ENCODE measurements around the gene BRD3. TPM values are rescaled to one million over a fixed set of nuclear protein-coding genes. Genes with fewer than 3 reads are reported as not detected.

Gene BRD3
- polyA plus RNA-seq, 3 donors: 6.3 to 15.9 (median 8.4) TPM

DNA sequence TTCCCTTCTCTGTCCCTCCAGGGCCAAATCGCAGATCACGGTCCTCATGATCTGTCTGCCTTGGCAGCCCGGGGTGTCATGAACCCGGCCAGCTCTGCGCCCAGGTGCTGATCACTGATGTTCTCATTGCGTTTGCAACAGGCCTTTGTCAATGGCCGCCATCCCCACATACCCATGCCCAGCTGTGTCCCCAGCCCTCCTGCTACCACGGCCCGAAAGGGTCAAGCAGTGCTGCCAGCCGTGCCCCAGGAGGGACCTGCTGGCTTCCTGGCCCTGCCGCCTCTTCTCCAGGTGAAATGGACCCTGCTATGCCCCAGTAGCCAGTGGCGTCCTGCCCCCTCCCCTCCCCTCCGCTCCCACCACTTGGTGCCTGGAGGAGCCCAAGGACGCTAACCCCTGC is 62.9 kb downstream of the BRD3 start:
- WGBS, 3 donors: 80 to 87% (median 83%) methylated on average over 14 of the region's 14 CpGs
- H3K27ac ChIP-seq (ENCODE audit: low read depth, low read length): no peak overlapping the region

DNA sequence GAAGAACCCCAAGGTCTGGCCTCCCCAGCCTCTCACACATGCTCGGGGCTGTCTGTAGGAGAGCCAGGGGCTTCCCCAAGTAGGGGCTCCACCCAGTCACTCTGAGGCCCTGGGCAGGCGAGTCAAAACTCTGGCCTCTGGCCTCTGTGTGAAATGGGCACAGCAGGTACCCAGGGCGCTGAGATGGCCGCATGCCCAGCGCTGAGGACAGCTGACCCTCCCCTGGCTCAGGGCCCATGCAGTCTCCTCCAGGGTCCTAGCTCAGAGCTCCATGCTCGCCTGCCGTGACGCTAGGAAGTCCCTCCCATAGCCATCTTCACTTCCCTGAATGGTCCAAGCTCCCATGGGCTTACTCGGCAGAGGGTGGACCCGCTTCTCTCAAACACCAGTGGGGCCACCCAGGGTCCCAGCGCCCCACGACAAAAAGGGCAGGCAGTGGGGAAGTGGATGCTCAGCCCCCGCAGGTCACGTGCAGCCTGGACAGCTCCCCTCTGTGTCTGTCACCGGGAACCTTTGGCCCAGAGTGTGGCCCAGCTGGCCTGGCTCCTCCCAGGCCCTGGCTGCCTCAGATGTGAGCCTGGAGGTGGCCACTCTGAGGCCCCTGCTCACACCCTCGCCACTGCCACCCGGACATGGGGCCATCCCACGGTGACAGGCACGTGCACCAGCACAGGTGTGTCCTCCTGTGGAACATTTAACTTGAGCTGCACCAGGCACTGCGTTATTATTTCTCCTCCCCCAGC is 63.5 kb downstream of the BRD3 start:
- no peak overlapping the region for H3K27ac ChIP-seq (ENCODE audit: low read depth, low read length)
- WGBS, 3 donors: 59 to 73% (median 70%) methylated on average over 19 to 20 of the region's 20 CpGs

DNA sequence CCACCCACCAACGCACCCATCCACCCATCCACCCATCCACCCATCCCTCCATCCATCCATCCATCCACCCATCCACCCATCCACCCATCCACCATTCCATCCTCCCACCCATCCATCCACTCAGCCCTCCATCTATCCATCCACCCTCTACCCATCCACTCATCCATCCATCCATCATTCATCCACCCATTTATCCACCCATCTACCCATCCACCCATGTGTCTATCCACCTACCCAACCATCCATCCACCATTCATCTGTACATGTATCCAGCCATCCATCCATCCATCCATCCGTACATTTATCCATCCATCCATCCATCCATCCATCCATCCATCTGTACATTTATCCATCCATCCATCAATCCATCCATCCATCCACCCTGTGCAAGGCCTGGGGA is 64.6 kb downstream of the BRD3 start:
- H3K27ac ChIP-seq (ENCODE audit: low read depth, low read length): no peak overlapping the region
- whole genome bisulfite sequencing, 3 donors: 88 to 97% (median 94%) methylated on average over 2 of the region's 2 CpGs

DNA sequence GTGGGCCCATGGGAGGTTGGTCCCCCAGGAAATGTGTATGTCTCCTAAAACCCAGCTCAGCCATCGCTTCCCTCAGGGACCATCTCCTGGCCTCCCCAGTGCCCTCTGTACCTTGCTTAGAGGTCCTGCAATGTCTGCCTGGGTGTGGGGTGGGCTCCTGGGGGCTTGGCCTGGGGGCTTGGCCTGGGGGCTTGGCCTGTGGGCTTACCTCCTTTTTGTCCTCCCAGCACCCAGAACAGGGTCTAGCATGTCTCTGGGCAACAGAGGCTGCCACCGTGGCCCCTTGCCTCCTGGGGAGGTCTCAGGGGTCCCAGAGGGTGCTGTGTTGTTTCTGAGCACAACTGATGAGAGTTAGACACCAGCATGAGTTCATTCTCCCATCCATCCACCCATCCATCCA is 65.0 kb downstream of the BRD3 start:
- H3K27ac ChIP-seq (ENCODE audit: low read depth, low read length): no peak overlapping the region
- WGBS, 3 donors: 79 to 90% (median 80%) methylated on average over 2 of the region's 2 CpGs

DNA sequence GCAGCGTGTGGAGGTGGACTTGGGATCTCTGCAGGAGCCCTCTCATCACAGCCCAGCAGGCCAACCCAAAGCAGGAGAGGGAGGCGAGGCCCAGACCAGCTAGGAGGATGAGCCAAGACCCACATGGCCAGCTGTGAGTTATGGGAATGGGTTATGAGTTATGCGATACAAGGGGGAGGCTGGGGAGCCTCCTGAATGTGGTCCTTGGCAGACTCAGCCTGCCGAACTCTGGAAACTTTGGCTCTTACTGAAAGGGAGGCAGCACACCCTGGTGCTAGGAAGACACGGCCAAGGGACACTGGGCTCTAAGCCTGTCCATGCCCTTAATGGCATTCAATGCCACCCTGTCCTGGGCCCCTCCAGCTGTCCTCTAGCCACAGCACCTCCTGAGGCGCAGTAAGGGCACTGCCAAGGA is 68.0 kb downstream of the BRD3 start:
- H3K27ac ChIP-seq (ENCODE audit: low read depth, low read length): no peak overlapping the region
- 77 to 80% (median 79%) methylated on average over 6 of the region's 6 CpGs for WGBS, 3 donors

DNA sequence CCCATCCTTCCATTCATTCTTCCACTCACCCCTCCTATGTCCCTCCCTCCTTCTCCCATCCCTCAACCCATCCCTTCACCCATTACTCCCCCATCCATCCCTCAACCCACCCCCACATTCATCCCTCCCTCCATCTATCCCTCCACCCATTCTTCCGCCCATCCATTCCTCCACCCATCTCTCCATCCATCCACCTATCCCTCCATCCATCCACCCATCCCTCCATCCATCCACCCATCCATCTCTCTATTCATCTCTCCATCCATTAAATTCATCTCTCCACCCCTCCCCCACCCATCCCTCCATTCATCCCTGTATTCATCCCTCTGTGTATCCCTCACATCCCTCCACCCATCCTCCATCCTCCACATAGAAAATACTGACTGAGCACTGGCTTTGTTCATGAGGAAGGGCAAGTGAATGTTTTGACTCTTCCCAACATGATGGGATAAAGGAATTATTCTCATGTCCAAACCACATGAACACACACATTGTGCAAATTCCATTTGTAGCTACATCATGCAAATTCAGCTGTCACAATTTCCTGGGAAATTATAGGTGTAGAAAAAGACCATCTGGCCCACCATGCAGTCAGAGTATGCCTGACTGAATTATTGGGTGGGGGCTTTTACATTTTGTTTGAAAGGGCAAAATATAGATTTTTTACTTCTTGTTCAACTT is 68.8 kb downstream of the BRD3 start:
- 95 to 100% (median 96%) methylated on average over 1 of the region's 1 CpG for WGBS, 3 donors
- no peak overlapping the region for H3K27ac ChIP-seq (ENCODE audit: low read depth, low read length)

DNA sequence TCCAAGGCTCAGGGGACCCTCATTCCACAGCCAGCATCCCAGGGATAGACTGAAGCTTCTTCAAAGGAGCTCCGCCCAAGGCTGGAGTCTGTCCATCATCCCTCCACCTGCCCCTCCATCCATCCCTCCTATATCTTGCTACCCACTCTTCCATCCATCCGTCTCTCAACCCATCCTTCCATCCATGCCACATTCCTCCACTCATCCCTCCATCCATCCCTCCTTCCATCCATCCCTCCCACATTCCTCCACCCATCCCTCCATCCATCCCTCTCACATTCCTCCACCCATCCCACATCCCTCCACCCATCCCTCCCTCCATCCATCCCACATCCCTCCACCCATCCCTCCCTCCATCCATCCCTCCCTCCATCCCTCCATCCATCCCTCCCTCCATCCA is 70.2 kb downstream of the BRD3 start:
- WGBS, 3 donors: 83 to 90% (median 85%) methylated on average over 2 of the region's 2 CpGs

DNA sequence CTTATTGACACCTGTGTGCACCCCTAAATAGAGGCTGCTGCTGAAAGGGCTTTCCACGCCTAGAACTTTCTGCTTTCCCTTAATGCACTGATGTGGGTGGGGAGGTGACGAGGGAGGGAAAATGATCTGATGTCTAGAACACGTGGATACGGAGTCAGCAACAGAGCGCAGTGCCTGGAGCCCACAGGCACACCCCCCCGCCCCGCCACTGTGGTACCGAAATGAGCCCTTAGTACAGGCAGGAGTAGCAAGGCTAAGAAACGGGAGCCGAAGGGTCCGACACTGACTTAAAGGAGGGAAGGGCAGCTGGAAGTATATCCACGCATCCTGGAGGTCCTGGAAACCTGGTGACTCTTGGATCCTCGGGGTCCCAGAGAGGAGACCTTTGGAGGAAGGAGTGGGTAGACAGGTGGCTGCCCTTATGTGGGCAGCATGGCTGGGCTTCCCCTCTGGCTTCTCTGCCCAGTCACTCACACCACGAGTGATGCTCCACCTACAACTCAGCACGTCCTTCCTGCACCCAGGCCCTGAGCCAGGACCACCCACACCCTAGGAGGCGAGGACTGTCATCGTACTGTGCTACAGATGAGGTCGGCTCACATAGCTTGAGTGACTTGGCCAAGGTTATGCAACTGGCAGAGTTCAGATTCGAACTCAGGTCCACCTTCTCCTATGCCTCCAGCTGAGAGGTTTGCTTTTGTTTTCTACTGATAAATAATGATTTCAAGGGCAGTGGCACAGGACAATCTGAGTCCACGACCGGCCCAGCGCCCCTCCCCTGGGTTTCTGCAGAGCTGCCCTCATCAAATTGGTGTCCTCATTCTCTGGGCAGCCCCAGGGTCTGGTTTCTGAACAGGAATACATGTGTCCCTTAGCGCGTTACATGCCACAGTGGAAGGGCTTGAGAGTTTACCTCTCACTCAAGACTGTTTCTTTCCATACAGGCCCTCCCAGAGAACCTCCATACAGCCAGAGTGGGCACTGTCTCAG is 71.0 kb downstream of the BRD3 start:
- H3K27ac ChIP-seq (ENCODE audit: low read depth, low read length): no peak overlapping the region
- 51 to 64% (median 60%) methylated on average over 22 to 24 of the region's 24 CpGs for WGBS, 3 donors

More for the DNA sequence above, 70.2 kb downstream of the BRD3 start:
- no peak overlapping the region for H3K27ac ChIP-seq (ENCODE audit: low read depth, low read length)

DNA sequence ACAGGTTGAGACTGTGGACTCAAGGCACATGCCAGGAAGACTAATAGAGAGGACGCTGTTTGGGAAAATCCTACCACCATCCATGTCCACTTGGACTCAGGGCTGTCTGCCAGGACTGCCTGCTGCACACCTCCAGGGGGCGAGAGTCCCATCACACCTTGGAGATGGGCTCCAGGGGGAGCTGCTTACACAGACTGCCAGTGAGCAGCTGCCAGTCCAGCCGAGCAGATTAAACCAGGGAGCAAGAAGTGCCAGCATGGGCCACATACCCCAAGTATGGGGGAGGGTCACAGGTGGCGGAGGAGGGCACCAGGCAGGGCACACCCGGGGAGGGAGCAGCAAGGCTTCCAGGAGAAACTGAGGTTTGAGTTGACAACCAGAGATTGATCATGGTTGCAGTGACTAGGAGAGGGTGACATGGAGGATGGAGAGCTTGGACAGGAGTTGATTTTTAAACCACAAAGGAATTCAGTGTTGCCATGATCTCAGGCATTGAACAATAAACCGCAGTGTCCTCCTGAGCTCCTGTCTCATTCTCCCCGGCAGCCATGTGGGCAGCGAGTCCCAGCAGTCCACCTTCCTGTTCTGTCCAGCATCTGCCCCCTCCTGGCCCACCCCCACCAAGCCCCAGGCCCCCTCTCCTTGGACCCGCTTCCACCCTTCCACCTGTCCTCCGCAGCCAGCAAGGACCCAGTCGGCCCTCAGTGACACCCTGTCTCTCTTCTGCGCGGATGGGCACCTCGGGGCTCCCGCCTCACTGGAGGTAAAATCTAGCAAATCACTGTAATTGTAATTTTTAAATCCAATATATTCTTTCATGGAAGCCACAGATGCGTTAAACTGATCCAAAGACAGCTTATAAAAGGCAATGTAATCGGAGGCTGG is 72.6 kb downstream of the BRD3 start:
- 60 to 76% (median 74%) methylated on average over 17 of the region's 17 CpGs for WGBS, 3 donors

DNA sequence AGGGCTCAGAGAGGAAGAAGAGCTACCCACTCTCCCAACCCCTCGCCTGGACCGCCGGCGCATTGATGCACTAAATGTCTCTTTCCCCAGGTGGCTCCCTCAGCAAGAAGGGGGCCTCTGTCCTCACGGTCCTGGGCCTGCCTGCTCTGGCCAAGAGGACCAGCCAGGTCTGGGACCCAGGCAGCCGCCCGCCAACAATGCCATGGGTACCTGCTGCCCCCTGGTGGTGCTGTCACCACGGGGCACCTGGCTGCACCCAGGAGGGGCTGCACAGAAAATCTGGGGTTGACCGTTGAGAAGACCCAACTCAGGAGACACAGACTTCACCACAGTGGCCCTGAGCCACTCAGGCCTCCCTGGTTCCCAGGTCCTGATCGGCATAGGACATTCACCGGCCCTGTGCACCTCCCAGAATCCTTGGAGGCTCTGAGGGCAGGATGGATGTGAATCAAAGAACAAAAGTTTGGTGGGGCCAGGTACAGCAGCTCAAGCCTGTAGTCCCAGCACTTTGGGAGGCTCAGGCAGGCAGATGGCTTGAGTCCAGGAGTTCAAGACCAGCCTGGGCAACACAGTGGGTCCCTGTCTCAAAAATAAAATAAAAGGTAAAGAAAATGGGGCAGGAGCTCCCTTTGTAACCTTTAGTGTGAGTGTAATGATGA is 73.3 kb downstream of the BRD3 start:
- no peak overlapping the region for H3K27ac ChIP-seq (ENCODE audit: low read depth, low read length)
- WGBS, 3 donors: 5 to 9% (median 8%) methylated on average over 11 of the region's 11 CpGs

More for the DNA sequence above, 72.6 kb downstream of the BRD3 start:
- no peak overlapping the region for H3K27ac ChIP-seq (ENCODE audit: low read depth, low read length)

DNA sequence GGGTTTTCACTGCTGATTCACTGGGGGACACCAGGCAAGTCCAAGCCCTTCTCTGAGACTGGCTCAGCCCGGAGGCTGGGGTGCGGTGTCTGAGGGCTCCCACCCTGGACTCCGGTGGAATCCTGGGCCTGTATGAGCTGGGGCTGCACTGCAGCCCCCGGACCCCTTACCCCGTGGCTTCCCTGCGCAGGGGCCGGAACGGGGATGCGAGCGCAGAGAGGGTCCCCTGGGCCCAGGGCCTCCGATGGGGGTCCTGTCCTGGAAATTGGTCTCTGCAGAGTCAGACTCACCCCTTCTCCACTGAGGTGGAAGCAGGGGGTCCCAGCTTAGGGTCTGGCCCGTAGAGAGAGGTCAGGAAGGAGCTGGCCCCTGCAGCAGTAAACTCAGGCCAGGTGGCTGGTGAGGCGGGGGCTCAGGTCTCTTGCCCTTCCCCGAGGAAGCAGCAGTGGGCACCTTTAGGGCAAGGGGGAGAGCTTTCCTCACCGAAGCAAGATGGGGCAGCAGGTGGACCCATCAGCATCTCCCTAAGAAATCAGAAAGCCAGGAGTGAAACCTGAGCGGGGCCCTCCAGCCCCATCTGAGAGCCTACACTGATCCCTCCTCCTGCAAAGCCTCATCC is 74.1 kb downstream of the BRD3 start:
- H3K27ac ChIP-seq (ENCODE audit: low read depth, low read length): no peak overlapping the region
- WGBS, 3 donors: 46 to 66% (median 55%) methylated on average over 16 of the region's 16 CpGs

DNA sequence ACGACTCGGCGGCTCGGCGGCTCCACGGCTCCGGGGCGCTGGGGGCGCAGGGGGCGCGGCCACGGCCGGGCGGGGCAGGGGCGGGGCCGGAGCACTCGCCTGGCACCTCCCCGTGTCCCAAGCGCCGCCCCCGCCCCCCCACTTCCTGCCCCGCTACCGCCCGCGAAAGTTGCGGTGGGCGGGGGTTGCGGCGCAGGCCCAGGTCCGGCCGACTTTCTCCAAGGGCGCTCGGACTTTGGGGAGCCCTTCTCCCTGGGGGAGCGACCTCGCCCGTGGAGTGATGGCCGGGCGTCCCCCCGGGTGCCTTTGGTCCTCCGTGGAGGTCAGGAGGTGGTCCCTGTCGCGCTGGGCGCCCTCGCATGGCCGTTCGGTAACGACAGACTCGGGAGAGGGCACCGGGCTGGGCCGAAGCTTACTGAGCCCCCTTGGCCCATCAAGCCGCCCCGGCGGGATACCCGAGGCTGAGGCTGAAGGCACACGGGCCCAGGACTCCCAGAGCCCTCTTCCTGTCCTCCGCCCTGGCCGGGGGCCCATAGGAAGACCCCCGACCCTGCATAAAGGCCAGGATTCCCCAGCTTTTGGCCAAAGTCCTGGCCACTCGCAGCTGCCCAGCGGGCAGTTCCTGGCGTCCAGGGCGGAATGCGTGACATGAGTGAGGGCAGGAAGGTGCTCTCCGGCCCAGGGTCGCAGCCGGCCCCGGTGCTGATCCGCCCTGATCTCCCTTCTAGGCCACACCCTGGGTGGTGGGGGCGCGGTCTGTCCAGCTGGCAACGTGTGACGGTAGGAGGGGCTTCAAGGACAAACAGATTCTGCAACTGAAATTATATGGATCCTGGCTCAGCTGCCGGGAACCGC is 74.8 kb downstream of the BRD3 start:
- 1% methylated on average over 49 to 74 of the region's 74 CpGs for WGBS, 3 donors
- H3K27ac ChIP-seq (ENCODE audit: low read depth, low read length): no peak overlapping the region

DNA sequence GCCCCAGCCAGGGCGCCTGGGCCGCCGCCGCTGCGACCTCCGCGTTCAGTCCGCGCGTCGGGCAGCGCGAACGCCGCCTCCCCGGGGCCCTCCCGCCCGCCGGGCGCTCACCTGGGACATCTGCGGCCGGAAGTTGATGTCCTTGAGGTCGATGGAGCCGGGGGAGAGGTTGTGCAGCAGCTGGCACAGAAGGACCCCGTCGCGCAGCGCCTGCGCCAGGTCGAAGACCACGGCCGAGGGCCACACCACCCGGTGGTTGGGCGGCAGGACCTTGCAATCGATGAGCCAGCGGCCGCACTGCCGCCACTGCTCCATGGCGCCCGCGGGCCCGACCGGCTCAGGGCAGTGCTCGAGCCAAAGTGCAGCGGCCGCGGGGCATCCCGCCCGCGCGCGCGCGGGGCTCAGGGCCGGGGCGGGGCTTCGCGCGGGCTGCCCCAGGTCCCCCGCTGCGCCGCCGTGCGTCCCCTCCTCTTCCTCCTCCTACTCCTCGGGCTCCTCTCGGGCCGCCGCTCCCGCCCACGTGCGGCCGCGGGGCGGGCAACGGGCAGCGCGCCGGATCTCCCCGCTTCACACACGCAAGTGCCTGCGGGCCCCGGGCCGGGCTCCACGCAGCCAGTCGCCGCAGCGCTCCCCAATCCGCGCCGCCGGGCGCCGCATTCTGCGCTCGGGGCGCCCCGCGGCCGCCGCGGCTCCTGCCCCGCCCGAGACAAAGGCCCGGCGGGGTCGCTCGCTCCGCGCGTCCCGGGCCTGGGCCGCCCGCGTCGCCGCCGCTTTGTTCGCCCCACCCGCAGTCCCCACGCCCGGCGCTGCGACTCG is 75.7 kb downstream of the BRD3 start, which contains the start of gene VAV2:
VAV2 (minus strand) TSS at position 361 of the 816 bp plus-strand sequence; CDS start at position 315, 46 bp downstream.
- 0 to 1% (median 0%) methylated on average over 83 to 124 of the region's 124 CpGs for WGBS, 3 donors
- H3K27ac ChIP-seq (ENCODE audit: low read depth, low read length): no peak within 1 kb of the TSS

DNA sequence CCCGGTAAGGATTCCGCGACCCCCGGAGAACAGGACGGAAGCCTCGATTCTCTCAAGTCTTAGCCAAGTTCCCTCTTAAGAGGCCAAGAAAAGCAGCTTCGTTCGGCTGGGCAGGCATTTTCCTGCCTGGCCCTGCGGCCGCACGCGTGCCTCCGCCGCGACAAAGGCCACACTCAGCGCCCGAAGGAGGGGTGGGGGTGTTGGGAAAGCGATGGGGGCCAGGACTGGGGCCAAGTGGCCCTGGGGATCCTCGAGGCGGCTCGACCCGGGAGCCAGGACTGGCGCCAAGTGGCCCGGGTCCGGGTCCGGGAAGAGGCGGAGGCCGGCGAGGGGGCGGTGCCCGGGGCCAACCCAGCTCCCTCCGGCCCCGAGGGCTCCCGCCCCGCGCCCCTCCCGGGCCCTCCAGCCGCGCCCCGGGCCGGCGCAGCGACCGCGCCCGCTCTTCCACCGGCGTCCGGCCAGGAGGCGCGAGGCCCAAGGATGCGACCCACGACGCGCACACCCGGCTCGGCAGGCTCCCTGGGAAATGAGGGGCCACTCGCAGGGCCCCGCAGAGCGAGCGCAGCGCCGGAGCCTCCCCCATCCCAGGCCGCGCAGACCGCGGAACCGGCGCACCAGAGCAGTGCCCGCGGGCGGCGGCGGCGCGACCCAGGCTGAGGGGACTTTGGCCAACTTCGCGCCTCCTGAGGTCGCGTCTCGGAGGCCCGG is 76.5 kb downstream of the BRD3 start:
- no peak overlapping the region for H3K27ac ChIP-seq (ENCODE audit: low read depth, low read length)
- 0 to 1% (median 0%) methylated on average over 42 to 82 of the region's 82 CpGs for WGBS, 3 donors
